GM11168 (cell line): Measurements from ENCODE around the gene CRADD.

Experiments
- in situ Hi-C: fragments of 300-500 bp; cut with MboI; formaldehyde crosslinking; loops from one replicate; pipeline ENCODE4 v1.12.0; 2022; ENCODE audit warnings: low sequenced_read_pairs; ENCODE audit not compliant: unreplicated experiment

Gene CRADD

DNA sequence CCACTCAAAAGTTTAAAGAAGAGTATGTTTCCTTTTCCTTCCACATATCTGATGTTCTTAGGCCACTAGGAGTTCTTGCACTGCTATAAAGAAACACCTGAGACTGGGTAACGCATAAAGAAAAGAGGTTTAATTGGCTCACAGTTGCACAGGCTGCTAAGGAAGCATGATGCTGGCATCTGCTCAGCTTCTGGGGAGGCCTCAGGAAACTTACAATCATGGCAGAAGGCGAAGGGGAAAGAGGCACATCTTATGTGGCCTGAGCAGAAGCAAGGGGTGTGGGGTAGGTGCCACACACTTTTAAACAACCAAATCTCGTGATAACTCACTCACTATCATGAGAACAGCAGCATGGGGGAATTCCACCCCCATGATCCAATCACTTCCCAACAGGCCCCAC, 7.7 kb upstream of the CRADD start:
- in situ Hi-C loops, result no loop called here

DNA sequence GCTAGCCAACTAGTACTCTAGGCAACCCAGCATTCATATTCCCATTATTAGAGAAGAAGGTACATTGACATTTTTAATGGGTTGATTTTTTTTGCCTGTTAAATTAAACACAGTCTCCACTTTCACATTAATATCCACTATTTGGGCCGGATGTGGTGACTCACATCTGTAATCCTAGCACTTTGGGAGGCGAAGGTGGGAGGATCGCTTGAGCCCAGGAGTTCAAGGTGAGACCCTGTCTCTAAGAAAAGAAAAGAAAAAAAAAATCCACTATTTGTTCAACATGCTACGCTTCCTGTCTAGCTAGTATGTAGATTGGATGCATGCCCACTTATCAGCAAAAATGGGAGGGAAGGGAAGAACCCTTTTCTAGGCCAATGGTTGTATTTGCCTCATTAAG, 7.1 kb upstream of the CRADD start:
- in situ Hi-C loops, result no loop called here

DNA sequence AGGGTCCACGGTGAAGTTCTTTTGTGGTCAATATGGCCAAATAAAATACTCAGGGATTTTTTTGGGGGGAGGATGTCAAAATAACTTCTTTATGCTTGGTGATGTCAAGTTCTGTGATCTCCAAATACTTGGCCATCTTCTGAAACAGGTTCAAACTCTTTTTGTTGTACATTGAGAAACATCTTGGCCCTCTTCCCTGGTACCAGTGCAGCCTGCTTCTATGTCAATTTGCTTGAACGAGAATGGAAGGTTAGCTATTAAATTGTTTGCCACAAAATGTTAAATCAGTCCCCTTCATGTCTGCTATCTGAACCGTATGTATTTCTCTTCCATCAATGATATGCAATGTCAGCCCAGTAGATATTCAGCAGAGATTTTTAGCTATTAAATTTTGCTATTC, 6.1 kb upstream of the CRADD start:
- in situ Hi-C loops, result no loop called here

DNA sequence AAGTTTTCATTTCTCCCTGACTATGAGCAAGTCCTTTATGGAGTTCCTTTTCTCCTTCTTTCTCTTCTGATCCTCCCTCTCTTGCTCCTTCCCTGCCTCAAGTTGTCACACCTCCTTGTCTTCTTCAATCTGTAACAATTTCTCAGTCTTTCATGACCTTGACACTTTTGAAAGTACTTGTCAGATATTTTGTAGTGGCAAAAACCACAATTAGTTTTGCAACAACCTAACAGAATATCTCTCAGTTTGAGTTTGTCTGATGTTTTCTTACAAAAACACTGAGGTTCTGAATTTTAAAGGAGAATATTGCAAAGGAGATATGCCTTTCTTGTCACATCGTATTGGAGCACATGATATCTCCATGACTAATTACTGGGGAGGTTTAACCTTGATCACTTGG, 4.1 kb upstream of the CRADD start:
- in situ Hi-C loops, result no loop called here

DNA sequence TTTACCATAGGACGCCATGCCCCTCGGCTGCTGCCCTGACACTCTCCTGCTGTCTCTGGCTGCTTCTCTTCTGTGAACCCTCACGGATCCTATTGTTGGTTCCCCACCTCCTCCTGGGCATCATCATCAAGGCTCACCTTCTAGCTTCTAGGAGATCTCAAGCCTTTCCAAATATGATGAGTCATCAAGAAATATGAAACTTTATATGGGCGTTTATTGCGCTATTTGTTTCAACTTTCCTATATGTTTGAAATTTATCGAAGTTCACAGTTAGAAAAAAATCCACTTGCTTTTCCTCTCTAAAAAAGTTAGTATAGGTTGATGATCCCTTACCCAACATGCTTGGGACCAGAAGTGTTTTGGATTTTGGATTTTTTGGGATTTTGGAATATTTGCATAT, 2.8 kb upstream of the CRADD start:
- in situ Hi-C loops, result no loop called here

DNA sequence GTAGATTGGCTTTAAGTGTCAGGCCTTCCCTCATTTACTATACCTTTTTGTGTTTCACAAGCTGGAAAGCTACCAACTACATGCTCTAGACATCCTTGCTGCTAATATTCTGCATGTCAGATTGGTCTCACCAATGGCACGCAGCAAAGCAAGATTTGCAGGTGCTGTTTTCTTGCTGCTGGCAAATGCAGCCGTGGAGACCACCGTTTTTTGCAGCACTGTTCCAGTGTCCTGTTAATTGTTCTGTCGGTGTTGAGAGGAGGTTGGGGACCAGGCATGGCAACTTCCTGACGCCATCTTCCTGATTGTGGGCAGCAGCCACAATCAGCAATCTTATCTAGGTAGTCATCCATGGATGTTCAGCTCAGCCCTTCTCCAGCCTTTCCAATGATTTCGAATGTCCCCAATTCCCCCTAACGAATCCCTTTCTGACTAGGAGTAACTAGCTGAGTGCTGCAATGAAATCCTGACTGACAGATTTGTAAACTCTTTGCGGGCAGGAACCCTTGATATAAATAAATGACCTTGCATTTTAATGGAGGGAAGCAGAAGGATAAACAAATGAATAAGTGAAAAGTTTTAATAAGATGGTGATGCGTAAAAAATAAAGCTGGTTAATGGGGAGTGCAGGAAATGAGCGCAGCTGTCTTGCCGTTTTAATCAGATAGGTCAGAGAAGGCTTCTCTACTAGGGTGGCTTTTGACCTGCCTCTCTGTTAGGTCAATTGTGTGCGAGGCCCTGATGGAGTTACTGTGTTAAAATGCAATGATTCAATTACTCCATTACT, 574 bp upstream of the CRADD start:
- in situ Hi-C loops, result no loop called here

DNA sequence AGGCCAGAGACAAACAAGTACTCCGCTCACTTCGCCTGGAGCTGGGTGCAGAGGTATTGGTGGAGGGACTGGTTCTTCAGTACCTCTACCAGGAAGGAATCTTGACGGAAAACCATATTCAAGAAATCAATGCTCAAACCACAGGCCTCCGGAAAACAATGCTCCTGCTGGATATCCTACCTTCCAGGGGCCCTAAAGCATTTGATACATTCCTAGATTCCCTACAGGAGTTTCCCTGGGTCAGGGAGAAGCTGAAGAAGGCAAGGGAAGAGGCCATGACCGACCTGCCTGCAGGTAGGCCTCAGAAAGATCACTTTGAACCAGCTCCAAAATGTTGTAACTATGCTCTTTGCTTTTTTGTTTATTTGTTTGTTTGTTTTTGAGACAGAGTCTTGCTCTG, 1.6 kb downstream of the CRADD start:
- in situ Hi-C loops, result no loop called here

DNA sequence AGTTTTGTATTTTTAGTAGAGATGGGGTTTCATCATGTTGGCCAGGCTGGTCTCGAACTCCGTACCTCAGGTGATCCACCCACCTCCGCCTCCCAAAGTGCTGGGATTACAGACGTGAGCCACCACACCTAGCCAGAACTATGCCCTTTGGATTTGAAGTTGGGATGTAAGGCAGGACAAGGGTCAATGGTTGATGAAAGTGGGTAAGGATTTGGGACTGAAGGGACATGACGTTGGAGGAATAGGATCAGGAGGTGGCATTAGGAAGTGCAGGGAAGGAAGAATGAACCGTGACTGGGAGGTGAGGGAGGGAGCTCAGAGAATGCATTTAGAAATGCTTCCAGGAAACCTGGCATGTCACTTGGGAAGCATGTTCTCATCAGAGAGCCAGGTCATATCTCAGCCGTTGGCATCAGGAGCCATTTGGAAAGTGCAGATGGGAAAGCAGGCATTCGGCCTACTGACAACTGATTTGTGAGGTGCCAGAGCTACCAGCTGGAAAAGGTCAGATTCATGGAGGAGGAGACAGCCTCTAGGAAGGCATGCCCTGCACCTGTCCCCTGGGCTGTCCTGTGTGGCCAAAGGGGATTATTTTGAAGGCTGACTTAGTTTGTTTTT, 2.2 kb downstream of the CRADD start:
- in situ Hi-C loops, result no loop called here

DNA sequence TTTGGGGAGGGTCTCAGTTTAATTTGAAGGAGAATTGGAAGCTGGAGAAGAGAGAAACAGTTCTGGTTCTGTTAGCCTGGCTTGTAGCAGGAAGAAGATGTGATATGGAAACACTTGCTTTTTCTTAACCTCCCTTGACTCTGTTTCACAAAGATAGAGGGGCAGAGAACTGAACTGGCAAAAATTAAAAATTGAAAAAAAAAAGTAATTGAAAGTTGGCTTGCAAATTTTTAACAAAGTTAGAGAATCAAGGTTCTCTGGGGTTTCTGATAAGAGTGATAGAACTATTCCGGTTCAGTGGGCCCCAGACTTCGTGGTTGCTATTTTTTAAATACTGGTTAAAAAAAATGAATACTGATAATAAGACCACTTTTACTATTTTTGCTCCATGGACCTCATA, 2.8 kb downstream of the CRADD start:
- in situ Hi-C loops, result no loop called here

DNA sequence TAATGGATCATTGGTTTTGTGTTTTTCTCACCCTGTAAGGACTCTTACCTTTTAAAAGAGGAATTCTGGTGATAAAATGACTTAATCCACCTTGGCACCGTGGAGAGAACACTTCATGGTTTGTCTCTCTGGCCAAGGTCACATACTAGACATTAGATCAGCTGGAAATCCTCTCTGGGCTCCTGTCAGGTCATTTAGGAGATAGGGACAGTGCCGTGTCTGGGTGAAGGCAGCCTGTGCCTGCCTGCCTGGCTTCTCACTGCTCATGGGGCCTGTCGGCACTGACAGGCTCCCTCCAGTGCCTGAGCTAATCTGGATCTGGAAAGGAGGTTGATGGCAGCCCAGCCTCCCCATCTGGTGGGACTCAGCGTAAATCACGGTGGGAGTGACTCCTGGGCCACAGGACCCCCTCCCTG, 5.7 kb downstream of the CRADD start:
- in situ Hi-C loops, result no loop called here

DNA sequence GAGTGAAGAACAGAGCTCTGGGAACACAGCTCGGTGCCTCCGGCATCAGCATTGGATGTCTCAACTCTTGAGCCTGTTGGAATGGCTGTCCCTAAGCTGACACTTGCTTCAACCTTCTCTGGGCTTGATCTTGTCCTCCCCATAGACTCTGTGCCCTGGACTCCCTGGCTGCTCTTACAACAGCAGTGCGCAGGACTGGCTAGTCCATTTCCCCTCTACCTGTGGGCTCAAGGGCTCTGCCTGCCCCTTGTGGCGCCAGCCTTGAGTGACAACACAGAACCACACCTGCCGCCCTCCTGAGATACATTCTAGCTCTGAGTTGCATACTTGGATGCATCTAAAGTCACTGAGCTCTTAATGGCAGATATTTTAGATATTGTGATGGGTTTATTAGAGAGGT, 6.2 kb downstream of the CRADD start:
- in situ Hi-C loops, result no loop called here

DNA sequence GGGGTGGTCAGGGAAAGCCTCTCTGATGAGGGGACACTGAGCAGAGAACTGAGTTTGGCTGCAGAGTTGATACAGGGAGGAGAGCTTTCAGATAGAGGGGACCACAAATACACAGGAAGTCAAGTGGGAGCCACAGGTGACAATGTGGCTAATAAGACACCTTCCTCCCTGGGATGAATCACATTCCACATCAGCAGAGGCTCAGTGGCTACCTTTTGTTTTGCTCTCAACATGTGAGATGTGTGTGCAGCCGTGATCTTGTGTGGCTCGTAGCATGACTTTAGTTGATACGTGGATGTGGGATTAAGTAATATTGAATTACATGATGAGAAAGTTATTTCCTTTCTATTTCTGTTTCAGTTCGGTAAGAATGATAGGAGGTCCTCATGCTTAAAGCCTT, 7.5 kb downstream of the CRADD start:
- in situ Hi-C loops, result no loop called here

DNA sequence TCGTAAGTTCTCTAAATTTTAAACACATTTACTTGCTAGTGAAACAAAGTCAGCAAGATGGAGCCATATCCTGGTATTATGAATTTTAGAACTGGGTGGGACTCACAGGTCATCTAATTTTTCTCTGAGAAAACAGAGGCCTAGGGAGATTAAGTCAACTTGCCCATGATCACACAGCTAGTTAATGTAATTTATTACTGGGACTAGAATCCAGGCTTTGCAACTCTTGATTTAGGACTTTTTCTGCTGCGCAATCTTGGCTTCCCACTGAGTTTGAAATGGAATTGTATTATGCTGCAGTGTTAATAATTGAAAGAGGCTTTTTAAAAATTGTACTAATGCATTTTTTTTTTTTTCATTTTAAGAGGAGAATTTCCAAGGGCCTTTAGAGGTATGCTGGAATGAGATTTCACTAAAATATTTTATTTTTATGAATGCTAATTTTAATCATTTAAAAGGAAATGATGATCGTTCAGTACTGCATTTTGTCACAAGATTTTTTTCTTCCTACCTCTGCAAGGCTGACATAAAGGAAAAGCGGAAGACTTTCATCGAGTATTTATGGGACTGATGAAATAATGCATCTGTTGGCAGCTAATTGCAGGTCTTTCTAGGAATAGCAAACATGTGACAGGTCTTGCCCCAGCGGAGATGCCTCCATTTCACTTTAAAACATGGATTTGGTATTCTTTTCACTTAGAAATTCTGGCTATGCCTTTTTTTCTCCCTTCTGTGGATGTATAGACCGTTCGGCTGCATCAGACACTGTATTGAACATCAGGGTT, 9.6 kb downstream of the CRADD start:
- in situ Hi-C loops, result no loop called here

DNA sequence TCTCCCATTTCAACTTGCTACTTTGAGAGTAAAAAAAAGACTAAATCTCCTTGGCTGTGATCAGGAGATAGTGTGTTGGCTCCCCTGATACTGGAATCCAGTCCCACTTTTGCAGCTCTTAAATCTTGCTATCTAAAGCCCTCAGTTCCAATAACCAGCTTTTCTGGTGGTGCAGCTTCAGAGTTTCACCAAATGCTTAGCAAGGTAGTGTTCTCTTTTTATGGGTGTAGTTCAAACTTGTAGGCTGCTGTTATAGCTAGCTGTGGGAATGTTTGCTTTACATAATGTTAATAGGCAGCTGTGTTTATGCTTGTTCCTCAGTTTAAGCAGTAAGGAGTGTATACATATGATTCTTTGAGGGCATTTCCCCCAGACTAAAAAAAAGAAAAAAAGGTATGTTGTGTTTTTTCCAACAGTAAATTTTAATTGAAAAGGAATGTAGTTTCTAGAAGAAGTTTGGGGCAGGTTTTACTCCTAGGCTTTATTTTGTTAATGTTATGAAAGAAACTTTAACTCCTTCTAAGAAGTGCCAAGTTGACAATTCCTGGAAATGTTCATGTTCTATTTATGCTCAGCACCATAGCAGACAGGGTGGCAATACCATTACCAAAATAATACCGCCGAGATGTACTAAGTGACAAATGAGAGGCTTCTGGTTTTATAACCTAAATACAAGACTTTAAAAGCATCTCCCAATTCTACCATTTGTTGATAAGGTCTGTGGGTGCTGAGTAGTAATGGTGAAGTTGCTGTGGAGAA, 12.1 kb downstream of the CRADD start:
- in situ Hi-C loops, result no loop called here

DNA sequence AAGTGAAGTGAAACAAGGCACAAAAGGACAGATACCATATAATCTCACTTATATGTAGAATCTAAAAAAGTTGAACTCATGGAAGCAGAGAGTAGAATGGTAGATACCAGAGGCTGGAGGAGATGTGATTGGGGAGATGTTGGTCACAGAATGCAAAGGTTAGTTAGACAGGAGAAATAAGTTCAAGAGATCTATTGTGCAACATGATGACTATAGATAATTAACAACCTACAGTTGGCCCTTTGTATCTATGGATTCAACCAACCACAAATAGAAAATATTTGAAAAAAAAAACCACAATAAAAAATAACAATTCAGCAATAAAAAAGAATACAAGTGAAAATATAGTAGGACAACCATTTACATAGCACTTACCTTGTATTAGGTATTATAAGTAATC, 19.3 kb downstream of the CRADD start:
- in situ Hi-C loops, result no loop called here

DNA sequence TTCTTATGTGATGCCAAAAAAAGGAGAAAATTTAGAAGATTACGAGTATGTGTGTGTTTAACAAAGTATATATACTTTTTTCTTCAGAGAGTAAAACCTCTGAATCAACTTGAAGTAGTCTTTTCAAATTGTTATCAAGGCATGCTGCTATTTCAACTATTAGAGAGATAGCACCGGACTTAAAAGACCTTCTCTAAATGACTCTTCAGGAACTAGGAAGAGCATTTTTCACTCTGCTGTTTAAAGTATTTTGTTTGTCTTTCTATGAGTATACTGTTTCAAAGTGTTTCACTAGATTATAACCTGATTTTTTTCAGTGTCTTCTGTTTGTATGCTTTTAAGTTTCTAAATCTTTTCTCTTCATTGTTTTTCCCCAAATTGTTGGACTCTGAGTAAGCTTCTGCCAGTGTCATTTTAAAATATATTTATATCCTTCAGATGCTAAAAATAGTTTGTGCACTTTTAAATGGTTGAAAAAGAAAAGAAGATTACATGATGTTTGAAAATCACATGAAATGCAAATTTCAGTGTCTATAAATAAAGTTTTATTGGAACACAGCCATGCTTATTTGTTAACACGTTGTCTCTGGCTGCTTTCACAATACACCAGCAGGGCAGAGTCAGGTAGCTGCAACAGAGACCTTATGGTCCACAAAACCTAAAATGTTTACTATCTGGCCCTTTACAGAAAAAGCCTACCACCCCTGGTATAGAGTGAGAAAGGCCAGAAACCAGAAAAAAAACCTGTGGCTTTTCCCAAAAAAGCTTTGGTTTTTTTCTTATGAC, 21.3 kb downstream of the CRADD start:
- in situ Hi-C loops, result no loop called here

DNA sequence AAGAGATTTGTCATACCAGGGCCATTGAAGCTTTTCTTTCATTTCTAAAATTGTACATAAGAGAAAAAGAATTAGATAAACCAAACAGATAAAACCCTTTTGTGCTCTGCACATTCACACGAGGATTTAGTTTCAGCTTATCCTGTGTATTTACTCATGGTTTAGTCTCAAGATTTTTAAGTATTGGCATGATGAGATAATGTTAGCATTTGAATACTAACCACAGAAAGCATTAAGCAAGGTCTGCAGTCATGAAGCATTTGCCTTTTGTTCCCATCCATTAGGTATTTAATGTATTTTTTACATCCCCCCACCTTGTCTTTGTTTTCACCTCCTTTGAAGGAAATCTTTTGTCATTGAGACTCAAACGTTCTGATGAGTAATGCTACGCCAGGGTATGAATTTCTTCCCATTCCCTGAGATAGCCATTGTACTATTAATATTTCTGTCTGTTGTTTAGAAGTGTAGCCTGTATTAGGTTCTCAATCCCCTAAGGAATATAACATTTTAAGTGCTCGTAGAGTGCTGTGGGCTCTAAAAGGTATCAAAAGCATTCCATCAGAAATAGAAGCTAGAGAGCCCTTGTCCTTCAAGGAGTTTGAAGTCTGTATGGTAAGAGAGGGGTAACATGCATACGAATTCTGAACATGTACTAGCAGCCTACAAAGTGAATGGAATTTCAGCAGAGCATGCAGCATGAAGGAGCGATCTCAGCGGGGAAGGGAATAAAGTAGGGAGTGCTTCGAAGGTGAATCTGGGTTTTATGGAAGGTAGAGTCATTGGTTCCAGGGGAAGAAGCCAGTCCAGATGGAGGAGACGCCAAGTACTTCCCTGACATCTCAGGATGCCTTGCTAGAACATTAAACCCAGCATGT, 22.3 kb downstream of the CRADD start:
- in situ Hi-C loops, result no loop called here

DNA sequence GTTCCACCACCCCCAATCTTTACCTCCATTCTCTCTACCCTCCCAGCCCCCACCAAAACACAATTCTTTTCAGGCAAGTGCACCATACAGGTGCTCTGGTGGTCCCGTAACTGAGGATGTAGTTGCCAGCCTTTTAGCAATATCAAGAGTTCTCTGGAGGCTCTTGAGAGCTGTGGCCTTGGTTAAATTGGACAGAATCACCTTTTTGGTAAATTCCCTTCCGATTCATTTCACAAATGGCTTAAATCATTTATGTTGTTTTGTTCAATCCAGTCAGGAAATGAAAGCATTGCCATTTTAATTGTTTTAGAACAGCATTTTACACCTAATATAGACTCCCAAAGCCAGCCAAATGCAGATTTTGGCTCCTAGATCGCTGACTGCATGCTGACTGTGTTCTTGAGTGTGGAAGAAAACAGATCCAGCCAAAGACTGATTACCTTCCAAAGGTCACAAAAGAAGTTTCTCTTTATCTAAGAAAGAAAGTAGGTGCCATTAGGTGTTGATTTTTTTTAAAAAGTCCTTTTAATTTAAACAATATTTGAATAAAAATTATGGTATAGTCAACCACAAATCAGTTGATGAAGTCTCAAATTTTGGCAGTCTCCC, 25.6 kb downstream of the CRADD start:
- in situ Hi-C loops, result no loop called here

DNA sequence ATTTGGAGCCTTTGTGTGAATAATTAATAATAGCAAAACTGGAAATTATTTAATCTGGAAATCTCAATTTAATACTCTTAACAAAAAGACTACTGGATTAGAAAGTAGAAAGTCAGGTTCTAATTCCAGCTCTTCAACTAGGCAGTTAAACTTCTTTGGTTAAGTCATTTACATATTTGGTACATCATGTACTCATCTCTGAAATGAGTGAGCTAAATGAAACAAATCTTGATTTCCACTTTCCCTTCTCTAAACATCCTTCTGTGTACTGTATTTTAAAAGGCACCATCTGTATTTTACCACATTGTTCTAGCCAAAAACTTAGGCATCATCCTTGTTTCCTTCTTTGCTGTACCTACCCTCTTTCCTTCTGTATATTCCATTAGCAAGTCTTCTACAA, 26.9 kb downstream of the CRADD start:
- in situ Hi-C loops, result no loop called here
